Neural progenitor cell (in vitro differentiated cells): Measurements from ENCODE around the gene BTAF1.

Experiments
- CTCF ChIP-seq: fragments of 200-600 bp; sonication (generic); IDR thresholded peaks from 2 replicates; pipeline ENCODE4 v1.5.1; 2017; ENCODE audit warnings: antibody characterized with exemption, mild to moderate bottlenecking
- EZH2 ChIP-seq: fragments of 200-600 bp; sonication (generic); IDR thresholded peaks from 2 replicates; pipeline ENCODE4 v1.6.1; 2017; ENCODE audit warnings: antibody characterized with exemption, mild to moderate bottlenecking, moderate library complexity
- EZH2phosphoT487 ChIP-seq: fragments of 200-600 bp; sonication (generic); IDR thresholded peaks from 2 replicates; pipeline ENCODE4 v1.6.1; 2017; ENCODE audit warnings: antibody characterized with exemption

GRCh38 chr10:91953600-91954160, 30.1 kb downstream of the BTAF1 start:
- TF ChIP-seq CTCF (no peak), EZH2phosphoT487 (no peak), EZH2 (no peak)
